Activated CD4-positive, alpha-beta T cell treated with anti-CD3 and anti-CD28 coated beads, Interleukin-2, amount 50 U/mL, for 16 hours (primary cell): ENCODE data around the gene PCBP3.
A peak's percentile ranks its signal among the peaks of the same experiment; 100 is the strongest.
"Not testable (repeated sequence)": the region's sequence is repeated elsewhere in the genome, so short reads cannot be mapped to it uniquely, and the experiment has no call there.

Source experiments
- DNase-seq: peaks from one replicate; pipeline ENCODE4 v3.0.0-alpha.2; 2020

The PCBP3 gene

GRCh38 chr21:45957551-45957950 lies 314.0 kb downstream of the PCBP3 start:
- DNase-seq: no peak

- DNase-seq: no peak
These were observed 314.6 kb downstream of the PCBP3 start for GRCh38 chr21:45957981-45958600.

DNA sequence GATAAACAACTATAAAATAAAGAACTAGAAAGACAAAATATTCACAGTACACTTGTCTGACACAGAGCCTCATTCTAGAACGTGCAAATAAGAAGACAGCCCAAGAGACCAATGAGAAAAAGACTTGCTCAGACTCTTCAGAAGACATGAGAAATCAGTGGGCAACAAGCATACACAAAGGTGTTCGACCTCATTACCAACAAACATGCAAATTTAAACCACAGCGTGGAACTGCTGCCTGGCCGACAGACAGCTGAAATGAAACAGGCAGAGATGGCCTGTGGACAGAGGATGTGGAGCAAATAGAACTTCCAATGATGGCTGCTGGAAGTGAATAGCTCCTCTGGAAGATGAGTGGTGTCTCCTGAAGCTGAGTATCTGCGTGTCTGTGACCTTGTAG lies 315.7 kb downstream of the PCBP3 start:
- no peak for DNase-seq

- DNase-seq: no peak
These were observed 316.4 kb downstream of the PCBP3 start for GRCh38 chr21:45959779-45960390.

DNA sequence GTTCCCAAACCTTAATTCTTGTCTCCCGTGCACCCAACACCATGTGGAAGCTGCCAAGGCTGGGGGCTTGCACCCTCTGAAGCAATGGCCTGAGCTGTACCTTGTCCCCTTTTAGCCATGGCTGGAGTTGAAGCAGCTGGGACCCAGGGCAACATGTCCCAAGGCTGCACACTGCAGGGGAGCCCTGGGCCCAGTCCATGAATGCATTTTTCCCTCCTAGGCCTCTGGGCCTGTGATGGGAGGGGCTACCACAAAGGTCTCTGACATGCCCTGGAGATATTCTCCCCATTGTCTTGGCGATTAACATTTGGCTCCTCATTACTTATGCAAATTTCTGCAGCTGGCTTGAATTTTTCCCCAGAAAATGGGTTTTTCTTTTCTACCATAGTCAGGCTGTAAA lies 317.9 kb downstream of the PCBP3 start:
- DNase-seq: not testable (repeated sequence)

DNA sequence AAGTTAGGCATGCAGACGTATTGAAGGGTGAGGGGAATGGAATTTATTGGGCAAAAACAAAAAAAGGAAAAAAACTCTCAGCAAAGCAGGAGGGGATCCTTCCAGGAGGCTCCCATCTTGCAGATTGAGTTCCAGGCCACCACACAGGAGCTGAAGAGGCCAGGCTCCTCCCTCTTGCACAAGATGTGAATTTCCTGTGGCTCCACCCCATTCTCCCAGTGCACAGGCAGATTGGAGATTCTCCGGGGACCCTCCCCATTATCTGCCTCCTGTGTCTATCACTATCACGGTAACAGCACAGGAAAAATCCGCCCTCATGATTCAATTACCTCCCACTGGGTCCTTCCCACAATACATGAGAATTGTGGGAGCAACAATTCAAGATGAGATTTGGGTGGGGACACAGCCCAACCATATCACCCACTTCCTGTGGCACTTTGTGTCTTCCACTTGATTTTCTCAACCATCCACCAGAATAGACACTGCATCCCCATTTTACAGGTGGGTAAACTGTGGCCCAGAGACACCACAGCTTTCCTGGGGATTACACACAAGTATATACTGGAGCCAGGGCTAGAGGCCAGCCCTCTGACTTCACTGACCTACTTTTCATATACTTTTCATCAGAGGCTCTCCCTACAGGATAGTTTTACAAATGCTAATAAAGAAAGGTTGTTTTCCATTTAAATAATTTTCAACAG lies 319.2 kb downstream of the PCBP3 start:
- DNase-seq: no peak

DNA sequence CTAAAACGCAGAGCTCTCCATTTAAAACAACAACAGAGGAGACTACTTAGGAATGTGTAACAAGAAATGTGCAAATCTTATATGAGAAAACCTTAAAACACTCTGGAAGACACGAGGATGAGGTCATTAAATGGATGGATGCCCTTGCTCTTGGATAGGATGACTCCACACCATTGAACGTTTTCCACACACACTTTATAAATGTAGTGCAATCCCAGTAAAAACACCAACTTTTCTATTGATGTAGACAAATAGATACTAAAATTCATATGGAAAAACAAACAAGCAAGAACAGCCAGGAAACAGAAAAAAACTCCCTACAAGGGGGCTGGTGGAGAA lies 319.7 kb downstream of the PCBP3 start:
- no peak for DNase-seq

DNA sequence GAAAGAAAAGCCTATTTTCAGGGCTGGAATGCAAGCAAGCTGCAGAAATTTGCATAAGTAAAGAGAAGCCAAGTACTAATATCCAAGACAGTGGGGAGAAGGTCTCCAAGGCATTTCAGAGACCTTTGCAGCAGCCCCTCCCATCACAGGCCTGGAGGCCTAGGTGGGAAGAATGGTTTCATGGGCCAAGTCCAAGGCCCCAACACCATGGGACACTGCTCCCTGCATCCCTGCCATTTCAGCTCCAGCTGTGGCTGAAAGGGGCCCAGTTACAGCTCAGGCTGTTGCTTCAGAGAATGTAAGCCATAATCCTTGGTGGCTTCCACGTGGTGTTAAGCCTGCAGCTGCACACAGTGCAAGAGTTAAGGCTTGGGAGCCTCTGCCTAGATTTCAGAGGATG lies 321.1 kb downstream of the PCBP3 start:
- DNase-seq: no peak

GRCh38 chr21:45965084-45965809 lies 321.7 kb downstream of the PCBP3 start:
- DNase-seq: no peak

DNA sequence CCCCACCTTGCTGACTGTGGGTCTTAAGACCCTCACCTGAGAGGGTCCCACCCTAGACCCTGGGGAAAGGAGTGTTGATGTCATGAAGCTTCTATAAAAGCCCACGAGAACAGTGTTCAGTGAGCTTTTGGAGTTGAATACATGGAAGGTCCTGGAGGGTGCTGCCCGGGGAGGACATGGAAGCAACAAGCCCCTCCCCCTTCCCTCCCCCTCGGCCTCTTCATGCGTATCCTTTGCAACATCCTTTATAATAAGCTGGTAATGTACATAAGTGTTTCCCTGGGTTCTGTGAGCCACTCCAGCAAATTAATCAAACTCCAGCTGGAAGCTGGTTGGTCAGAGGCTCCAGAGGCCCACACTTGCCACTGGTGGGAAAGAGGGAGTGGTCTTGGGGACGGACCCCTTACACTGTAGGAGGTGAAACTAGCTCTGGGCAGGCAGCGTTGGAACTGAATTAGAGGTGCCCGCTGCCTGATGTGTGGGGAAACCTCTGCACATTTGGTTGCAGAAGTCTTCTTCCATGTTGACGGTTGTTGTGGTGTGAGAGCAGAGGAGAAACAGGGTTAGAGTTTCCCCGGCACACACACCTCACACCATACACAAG lies 323.4 kb downstream of the PCBP3 start:
- no peak for DNase-seq

DNA sequence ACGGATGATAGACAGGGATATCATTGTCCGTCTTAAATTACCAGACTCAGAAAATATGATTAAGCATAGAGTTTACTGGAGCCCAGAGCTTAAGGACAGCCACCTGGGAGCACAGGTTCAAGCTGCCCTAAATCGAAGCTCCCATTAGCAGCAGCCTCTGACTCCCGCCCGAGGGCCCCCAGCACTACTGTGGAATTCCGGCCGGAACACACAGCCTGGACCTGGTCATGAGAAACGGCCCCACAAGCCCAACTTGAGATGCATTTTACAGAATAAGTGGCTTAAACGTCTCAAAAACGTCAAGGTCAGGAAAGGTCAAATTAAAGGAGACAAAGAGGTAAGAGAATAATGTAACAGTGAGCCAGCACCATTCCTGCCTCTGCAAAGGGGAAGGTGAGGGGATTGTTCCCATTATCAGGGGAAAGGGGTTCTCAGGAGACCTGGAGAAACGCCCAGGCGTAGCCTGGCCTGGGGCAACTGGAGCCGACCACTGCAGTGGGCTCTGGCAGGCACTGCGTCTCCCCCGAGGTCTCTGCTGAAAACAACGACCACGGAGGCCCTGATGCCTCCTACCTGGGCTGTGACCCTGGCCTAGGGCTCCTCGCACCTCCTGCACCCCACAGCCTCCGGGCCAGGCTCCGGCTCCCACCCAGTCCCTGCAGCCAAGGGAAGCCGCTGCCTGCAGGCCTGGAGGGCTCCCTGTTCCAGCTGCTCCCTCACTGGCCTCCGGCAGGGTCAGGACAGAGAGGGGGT lies 326.6 kb downstream of the PCBP3 start:
- no peak for DNase-seq

DNA sequence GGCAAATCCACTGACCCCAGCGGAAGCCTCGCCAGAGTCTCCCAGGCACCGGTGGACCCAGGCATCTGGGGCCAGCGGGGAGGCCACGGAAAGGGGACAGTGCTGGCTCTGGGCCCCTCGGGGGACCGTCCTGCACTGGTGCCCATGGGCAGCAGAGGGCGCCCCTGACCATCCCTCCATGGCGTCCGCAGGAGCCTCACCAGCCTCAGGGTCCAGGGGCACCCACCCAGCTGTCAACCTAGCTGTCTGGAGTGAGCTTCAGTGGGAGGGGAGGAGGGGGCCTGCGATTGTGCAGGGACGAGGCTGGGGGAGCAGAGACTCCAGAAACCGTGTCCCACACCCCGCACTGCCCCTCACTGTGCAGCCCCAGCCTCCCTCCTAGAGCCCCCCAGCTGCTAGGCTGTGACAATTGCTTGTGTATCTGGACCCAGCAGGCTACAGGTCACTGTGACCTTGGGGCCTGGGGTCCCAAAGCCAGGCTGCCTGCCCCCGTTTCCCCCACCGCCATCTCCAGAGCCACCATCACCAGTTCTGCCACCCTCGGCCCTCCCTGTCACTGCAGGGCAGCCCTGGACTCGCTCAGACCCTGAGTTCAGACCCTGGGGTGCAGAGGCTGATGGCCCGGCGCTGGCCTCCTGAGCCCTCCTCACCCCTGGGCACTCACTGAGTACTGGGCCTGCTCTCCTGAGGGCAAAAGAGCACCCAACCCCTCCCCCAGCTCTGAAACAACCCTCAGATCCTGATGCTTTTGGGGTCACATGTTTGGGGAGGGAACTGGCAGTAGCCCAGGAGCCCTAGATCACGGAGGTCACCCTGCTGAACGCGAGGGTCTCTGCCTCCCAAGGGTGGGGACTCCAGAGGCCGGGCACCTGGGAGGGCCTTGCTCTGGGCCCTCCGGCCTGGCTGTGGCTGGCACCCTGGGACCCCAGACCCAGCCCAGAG lies 327.4 kb downstream of the PCBP3 start:
- peak; percentile 28 for DNase-seq

GRCh38 chr21:45971616-45972352 lies 328.3 kb downstream of the PCBP3 start:
- no peak for DNase-seq

GRCh38 chr21:45972353-45972715 lies 328.8 kb downstream of the PCBP3 start:
- no peak for DNase-seq

DNA sequence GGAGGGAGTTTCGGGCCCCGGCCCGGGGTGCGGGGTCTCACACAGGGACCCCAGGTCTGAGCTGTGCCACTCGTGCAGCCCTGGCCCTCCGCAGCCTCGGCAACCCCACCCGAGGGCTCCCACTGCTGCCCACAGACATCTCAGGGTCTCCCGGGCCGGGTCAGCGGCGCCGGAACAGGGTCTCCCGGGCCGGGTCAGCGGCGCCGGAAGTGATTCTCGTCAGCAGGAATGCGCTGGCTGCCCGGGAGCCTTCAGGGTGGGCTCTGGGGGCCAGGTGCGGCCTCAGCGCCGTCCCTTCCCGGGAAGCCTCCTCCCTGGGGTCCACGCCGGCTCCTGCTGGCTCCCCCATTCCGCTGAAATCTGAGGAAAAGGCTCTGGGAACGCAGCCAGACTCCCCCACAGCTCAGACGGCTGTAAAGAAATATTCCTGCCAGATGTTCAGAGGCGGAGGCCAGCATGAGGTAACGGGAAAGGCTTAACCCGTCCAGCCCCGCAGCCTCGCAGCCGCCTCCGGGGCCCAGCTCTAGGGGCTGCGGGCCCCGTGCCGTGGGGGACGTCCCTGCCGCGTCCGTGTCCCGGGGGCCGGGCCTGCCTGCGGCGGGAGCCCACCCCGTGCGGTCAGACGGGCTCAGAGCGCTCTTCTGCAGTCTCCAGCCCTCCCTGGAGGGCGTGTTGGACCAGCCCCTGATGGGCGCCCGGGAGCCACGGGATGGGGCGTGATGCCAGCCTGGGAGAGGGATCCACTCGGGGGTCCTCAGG lies 329.4 kb downstream of the PCBP3 start:
- DNase-seq: no peak

DNA sequence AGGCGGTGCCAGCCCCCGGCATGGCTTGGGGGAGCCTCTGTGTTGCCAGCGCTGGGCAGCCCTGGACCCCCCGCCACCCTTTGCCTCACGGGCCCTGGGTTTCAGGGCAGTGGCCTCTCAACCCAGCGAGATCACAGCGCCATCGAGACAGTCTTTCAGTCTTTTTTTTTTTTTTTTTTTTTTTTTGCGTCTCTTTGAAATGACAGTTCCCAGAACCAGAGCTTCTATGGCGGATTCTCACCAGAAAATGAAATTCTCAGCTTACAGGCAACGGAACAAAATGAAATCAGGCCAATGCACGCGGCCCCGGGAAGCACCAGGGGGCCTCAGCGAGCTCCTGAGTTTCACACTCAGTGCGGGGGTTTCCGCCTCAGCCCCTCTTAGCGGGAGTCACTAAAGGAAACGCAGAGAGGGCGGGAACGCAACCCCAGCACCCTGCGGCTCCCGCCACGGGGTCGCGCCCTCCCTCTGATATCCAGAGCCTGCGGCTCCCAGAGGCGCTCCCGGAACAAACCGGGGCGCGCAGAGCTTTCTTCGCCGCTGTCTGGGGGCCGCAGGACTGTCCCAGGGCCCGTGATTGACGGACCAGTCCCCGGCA lies 330.0 kb downstream of the PCBP3 start:
- peak; percentile 76 for DNase-seq

- no peak for DNase-seq
These were observed 330.8 kb downstream of the PCBP3 start for GRCh38 chr21:45974073-45975019.

DNA sequence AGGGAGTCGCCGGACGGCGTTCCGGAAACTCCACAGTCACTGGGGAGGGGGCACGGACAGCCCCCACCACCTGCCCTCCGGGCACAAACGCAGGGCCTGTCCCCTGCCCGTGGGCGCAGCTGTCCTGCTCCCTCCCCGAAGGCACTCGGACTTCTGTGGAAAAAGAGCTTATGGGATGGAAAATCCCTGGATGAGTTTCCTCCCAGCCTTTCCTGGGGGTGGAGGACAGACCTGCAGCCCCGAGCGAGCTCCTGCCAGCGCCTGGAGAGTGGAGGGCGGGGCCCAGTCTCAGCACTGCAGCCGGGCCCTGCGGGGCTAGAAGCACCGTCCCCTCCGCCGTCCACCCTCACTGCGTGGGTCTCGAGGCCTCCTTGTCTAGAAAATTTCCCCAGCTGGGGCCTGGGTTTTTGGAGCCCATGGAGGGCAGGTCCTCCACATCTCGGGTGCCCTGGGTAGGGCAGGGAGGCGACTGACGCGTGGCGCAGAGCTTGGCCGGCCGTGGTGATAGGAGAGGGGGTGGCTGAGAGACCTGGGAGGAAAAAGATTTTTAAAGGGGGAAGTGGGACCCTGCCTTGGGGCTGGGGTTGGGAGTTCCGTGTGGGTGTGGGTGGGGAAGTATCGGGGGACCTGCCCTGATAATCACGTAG lies 331.6 kb downstream of the PCBP3 start:
- no peak for DNase-seq
